GM23338 (cell line): ENCODE measurements around the gene GAA. TPM values are rescaled to one million over a fixed set of nuclear protein-coding genes. Genes with fewer than 3 reads are reported as not detected.

Source experiments
- ATAC-seq: fragments of 200-7000 bp; cut with Tn5 transposase; 3 replicates; pipeline ENCODE4 v1.9.1; 2020
- DNase-seq: peaks from one replicate; pipeline ENCODE4 v3.0.0-alpha.2; 2015; ENCODE audit warnings: low spot score
- H2AFZ ChIP-seq: fragments of 200-600 bp; sonication (generic); 2 replicates; pipeline ENCODE4 v1.8.0; 2016; ENCODE audit warnings: antibody characterized with exemption, mild to moderate bottlenecking, moderate library complexity
- H3F3A ChIP-seq: fragments of 200-600 bp; sonication (generic); replicated peaks from 2 replicates; pipeline ENCODE4 v1.8.0; 2017; ENCODE audit warnings: antibody characterized with exemption, mixed run types, low read depth
- H3K27ac ChIP-seq: fragments of 200-600 bp; sonication (generic); 2 replicates; pipeline ENCODE4 v1.6.1; 2016; ENCODE audit warnings: low read depth
- H3K27me3 ChIP-seq: fragments of 200-600 bp; sonication (generic); 2 replicates; pipeline ENCODE4 v1.8.0; 2016; ENCODE audit warnings: mild to moderate bottlenecking, mixed run types, moderate library complexity; ENCODE audit not compliant: insufficient read depth
- H3K36me3 ChIP-seq: fragments of 200-600 bp; sonication (generic); 2 replicates; pipeline ENCODE4 v1.8.0; 2016; ENCODE audit warnings: mild to moderate bottlenecking; ENCODE audit not compliant: insufficient read depth
- H3K4me1 ChIP-seq: fragments of 200-600 bp; sonication (generic); 2 replicates; pipeline ENCODE4 v1.8.0; 2016; ENCODE audit warnings: mild to moderate bottlenecking, moderate library complexity; ENCODE audit not compliant: insufficient read depth
- H3K4me2 ChIP-seq: fragments of 200-600 bp; sonication (generic); 2 replicates; pipeline ENCODE4 v1.7.1; 2017; ENCODE audit warnings: mixed run types
- H3K4me3 ChIP-seq: fragments of 200-600 bp; sonication (generic); 2 replicates; pipeline ENCODE4 v1.6.1; 2016; ENCODE audit warnings: mixed run types
- H3K79me2 ChIP-seq: fragments of 200-600 bp; sonication (generic); replicated peaks from 2 replicates; pipeline ENCODE4 v1.8.0; 2017; ENCODE audit warnings: mild to moderate bottlenecking; ENCODE audit not compliant: insufficient read depth
- H3K9me2 ChIP-seq: fragments of 200-600 bp; sonication (generic); 2 replicates; pipeline ENCODE4 v1.8.0; 2017; ENCODE audit not compliant: insufficient read depth
- H4K20me1 ChIP-seq: fragments of 200-600 bp; sonication (generic); replicated peaks from 2 replicates; pipeline ENCODE4 v1.8.0; 2017; ENCODE audit warnings: mild to moderate bottlenecking; ENCODE audit not compliant: insufficient read depth
- H3K27ac Mint-ChIP-seq: 2 replicates; pipeline ENCODE4 v1.8.0; 2020; ENCODE audit warnings: inconsistent platforms, mild to moderate bottlenecking, moderate library complexity, mixed read lengths
- H3K27me3 Mint-ChIP-seq: 3 replicates; pipeline ENCODE4 v1.8.0; 2022; ENCODE audit warnings: low read depth, mild to moderate bottlenecking, moderate library complexity, mixed read lengths, inconsistent platforms; ENCODE audit not compliant: insufficient read depth, poor library complexity
- H3K36me3 Mint-ChIP-seq: 3 replicates; pipeline ENCODE4 v1.8.0; 2021; ENCODE audit warnings: low read depth, mild to moderate bottlenecking, inconsistent platforms, moderate library complexity, mixed read lengths
- H3K4me1 Mint-ChIP-seq: 3 replicates; pipeline ENCODE4 v1.8.0; 2020; ENCODE audit warnings: mild to moderate bottlenecking, inconsistent platforms, mixed read lengths
- H3K4me3 Mint-ChIP-seq: 3 replicates; pipeline ENCODE4 v1.8.0; 2021; ENCODE audit warnings: moderate library complexity, mild to moderate bottlenecking, inconsistent platforms, mixed read lengths
- H3K9me3 Mint-ChIP-seq: 3 replicates; pipeline ENCODE4 v1.8.0; 2020; ENCODE audit warnings: moderate library complexity, mild to moderate bottlenecking, inconsistent platforms, mixed read lengths
- CREB1 ChIP-seq: fragments of 250-450 bp; sonication (Bioruptor Pico); IDR thresholded peaks from 2 replicates; pipeline ENCODE4 v1.5.0; 2020; ENCODE audit warnings: low read depth, mild to moderate bottlenecking, moderate library complexity
- ETS1 ChIP-seq: IDR thresholded peaks from 2 replicates; pipeline ENCODE4 v1.6.1; 2016; ENCODE audit warnings: antibody characterized with exemption
- EZH2phosphoT487 ChIP-seq: fragments of 200-600 bp; sonication (generic); IDR thresholded peaks from one replicate; pipeline ENCODE4 v1.8.1; 2018; ENCODE audit warnings: antibody characterized with exemption; ENCODE audit not compliant: unreplicated experiment
- JUNB ChIP-seq: IDR thresholded peaks from one replicate; pipeline ENCODE4 v1.6.1; 2016; ENCODE audit warnings: antibody characterized with exemption; ENCODE audit not compliant: unreplicated experiment
- NANOG ChIP-seq: IDR thresholded peaks from 2 replicates; pipeline ENCODE4 v1.6.1; 2016; ENCODE audit warnings: antibody characterized with exemption, borderline replicate concordance
- POLR2AphosphoS5 ChIP-seq: IDR thresholded peaks from 2 replicates; pipeline ENCODE4 v1.6.1; 2016; ENCODE audit warnings: antibody characterized with exemption, low read depth
- REST ChIP-seq: IDR thresholded peaks from one replicate; pipeline ENCODE4 v1.6.1; 2018; ENCODE audit warnings: antibody characterized with exemption; ENCODE audit not compliant: unreplicated experiment
- STAT1 ChIP-seq: IDR thresholded peaks from one replicate; pipeline ENCODE4 v1.6.1; 2016; ENCODE audit warnings: antibody characterized with exemption; ENCODE audit not compliant: unreplicated experiment
- ZNF114 ChIP-seq: fragments of 250-450 bp; sonication (Bioruptor Pico); IDR thresholded peaks from 2 replicates; pipeline ENCODE4 v1.5.0; 2020; ENCODE audit warnings: mild to moderate bottlenecking, moderate library complexity
- ZNF331 ChIP-seq: fragments of 250-450 bp; sonication (Bioruptor Pico); IDR thresholded peaks from 2 replicates; pipeline ENCODE4 v1.5.0; 2020; ENCODE audit warnings: low read depth, mild to moderate bottlenecking, moderate library complexity
- ZNF462 ChIP-seq: fragments of 250-450 bp; sonication (Bioruptor Pico); IDR thresholded peaks from 2 replicates; pipeline ENCODE4 v1.5.0; 2020; ENCODE audit warnings: mild to moderate bottlenecking, moderate library complexity
- polyA plus RNA-seq: library from polyadenylated mRNA; unstranded; fragments of >200 nt; fragmentation: Nextera tagmentation; extraction: Ambion mirVana; gene quantifications from 2 replicates; pipeline ENCODE4 v1.2.1, GENCODE V29; 2016
- total RNA-seq: library from RNA; depleted of rRNA; stranded (reverse); fragments of >200 nt; shearing (Covaris generic); gene quantifications from 2 replicates; pipeline ENCODE4 v1.2.3, GENCODE V29; 2014

Gene GAA
- total and polyA plus RNA-seq, 2 experiments from 2014 or later = 72.5 to 98.1 TPM

GRCh38 chr17:80084773-80085172 is 16.6 kb upstream of the GAA start:
- no peaks in the 10 kb centered on the region for H3K4me1 ChIP-seq
- H3F3A ChIP-seq = 0 out of 2 replicates have a peak, but pooled peaks cover 4% of the 10 kb centered on the region
- DNase-seq = no peak
- no peaks in the 10 kb centered on the region; the same call in 1 of the 2 replicates for H4K20me1 ChIP-seq
- H3K4me3 ChIP-seq = no peak overlapping the region
- H3K4me2 ChIP-seq = no peak overlapping the region
- no peak for ATAC-seq
- Mint-ChIP-seq H3K9me3 (no peaks in the 10 kb centered on the region), H3K27ac (no peak overlapping the region), H3K36me3 (no peaks in the 10 kb centered on the region), H3K4me3 (no peak overlapping the region), H3K27me3 (peaks cover 5% of the 10 kb centered on the region), H3K4me1 (peaks cover 9% of the 10 kb centered on the region)
- no peaks in the 10 kb centered on the region for H3K27me3 ChIP-seq
- no peak overlapping the region for H3K27ac ChIP-seq
- no peaks in the 10 kb centered on the region for H3K36me3 ChIP-seq
- no peaks in the 10 kb centered on the region for H3K9me2 ChIP-seq
- no peak overlapping the region for H2AFZ ChIP-seq
- no peak for TF ChIP-seq REST
- TF ChIP-seq EZH2phosphoT487 = no peak
- TF ChIP-seq NANOG = no peak
- TF ChIP-seq ZNF331 (CRISPR knock-in tag) = no peak
- no peak for TF ChIP-seq STAT1
- TF ChIP-seq ETS1 = no peak
- no peak for TF ChIP-seq ZNF462 (CRISPR knock-in tag)
- no peak for TF ChIP-seq POLR2AphosphoS5
- no peak for TF ChIP-seq JUNB
- no peak for TF ChIP-seq CREB1 (CRISPR knock-in tag)
- no peak for TF ChIP-seq ZNF114
- no peaks in the 10 kb centered on the region for H3K79me2 ChIP-seq
